ENCODE results near the gene C4A.
"Not testable (repeated sequence)": the region's sequence is repeated elsewhere in the genome, so short reads cannot be mapped to it uniquely, and the experiment has no call there.

Gene C4A

GRCh38 chr6:31981744-31982143 is at the start of gene C4A:
C4A (plus strand) TSS chr6:31982057; CDS start chr6:31982108, 51 bp downstream.
- not testable (repeated sequence) for DNase-seq (ENCODE audit: low spot score)

- DNase-seq (ENCODE audit: low spot score) = not testable (repeated sequence)
Measured at GRCh38 chr6:31932137-31932536, 49.7 kb upstream of the C4A start.

DNA sequence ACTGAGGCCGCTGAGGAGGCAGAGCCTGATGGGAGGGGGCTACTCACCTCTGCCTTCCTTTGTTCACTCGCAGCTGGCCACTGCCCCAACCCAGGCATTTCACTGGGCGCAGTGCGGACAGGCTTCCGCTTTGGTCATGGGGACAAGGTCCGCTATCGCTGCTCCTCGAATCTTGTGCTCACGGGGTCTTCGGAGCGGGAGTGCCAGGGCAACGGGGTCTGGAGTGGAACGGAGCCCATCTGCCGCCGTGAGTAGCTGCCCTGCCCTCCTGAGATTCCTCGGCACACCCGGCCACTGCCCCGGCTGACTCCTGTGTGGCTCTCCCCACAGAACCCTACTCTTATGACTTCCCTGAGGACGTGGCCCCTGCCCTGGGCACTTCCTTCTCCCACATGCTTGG is 48.3 kb upstream of the C4A start:
- DNase-seq (ENCODE audit: low spot score) = no peak

- no peak for DNase-seq (ENCODE audit: low spot score)
Measured at GRCh38 chr6:31935021-31935420, 46.8 kb upstream of the C4A start.

DNA sequence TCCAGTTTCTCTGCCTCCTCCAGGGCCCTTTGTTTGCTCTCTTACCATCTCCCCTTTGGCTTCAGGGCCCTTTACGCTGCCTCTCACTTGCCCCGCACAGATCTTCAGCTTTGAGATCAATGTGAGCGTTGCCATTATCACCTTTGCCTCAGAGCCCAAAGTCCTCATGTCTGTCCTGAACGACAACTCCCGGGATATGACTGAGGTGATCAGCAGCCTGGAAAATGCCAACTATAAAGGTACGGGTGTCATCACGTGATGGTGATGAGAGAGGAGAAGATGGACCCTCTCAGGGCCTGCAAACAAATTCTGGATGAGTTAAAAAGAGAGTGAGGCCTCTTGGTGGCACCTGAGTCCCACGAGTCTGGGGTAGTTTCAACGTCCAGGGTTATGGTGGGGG is 46.0 kb upstream of the C4A start:
- no peak for DNase-seq (ENCODE audit: low spot score)

DNA sequence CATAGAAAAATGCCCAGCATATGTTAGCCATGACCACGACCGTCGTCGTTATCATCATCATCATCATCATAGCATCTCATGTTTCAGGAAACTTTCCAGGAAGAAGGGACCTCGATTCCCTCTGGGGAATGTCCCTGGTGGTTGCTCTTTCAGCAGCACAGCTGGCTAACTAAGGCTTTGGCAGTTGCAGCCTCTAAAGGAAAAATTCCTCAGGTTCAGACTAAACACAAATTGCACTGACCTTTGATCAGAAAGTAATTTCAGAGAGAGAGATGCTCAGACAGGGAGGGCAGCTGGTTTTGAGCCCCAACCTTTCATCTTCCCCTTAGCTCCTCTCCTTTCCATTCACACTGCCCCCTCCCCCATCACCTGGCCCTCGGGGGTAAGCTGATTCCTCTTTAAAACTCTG is 41.6 kb upstream of the C4A start:
- no peak for DNase-seq (ENCODE audit: low spot score)

GRCh38 chr6:31943742-31944141 is 38.1 kb upstream of the C4A start:
- DNase-seq (ENCODE audit: low spot score) = no peak

GRCh38 chr6:31945154-31945506 is 36.7 kb upstream of the C4A start:
- DNase-seq (ENCODE audit: low spot score) = no peak

DNA sequence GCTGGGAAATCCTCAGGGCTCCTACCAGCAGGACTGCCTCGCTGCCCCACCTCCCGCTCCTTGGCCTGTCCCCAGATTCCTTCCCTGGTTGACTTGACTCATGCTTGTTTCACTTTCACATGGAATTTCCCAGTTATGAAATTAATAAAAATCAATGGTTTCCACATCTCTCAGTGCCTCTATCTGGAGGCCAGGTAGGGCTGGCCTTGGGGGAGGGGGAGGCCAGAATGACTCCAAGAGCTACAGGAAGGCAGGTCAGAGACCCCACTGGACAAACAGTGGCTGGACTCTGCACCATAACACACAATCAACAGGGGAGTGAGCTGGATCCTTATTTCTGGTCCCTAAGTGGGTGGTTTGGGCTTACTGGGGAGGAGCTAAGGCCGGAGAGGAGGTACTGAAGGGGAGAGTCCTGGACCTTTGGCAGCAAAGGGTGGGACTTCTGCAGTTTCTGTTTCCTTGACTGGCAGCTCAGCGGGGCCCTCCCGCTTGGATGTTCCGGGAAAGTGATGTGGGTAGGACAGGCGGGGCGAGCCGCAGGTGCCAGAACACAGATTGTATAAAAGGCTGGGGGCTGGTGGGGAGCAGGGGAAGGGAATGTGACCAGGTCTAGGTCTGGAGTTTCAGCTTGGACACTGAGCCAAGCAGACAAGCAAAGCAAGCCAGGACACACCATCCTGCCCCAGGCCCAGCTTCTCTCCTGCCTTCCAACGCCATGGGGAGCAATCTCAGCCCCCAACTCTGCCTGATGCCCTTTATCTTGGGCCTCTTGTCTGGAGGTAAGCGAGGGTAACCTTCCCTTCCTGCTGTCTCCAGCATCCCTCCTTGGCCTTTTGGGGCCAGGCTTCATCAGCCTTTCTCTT is 36.1 kb upstream of the C4A start, which contains the start of gene CFB:
TSS of gene CFB (plus strand) at position 589 of the 863 bp plus-strand sequence. CDS start at position 716, 127 bp downstream.
- DNase-seq (ENCODE audit: low spot score) = peak; percentile 58

- no peak for DNase-seq (ENCODE audit: low spot score)
Measured at GRCh38 chr6:31946370-31946885, 35.4 kb upstream of the C4A start.

GRCh38 chr6:31947070-31947675 is 34.7 kb upstream of the C4A start:
- DNase-seq (ENCODE audit: low spot score) = no peak

GRCh38 chr6:31947864-31948263 is 34.0 kb upstream of the C4A start:
- DNase-seq (ENCODE audit: low spot score) = no peak

DNA sequence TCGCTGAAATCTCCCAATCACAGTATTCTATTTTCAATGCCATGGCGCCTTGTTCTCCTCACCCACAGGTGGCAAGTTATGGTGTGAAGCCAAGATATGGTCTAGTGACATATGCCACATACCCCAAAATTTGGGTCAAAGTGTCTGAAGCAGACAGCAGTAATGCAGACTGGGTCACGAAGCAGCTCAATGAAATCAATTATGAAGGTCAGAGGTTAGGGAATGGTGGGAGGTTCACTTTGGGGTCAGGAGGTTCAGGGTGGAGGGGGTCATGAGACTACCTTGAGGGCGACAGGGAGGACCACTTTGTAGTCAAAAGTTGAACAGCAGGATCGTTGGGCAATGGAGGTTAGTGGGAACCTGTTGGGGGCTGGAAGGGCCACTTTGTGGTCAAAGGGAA is 33.6 kb upstream of the C4A start:
- no peak for DNase-seq (ENCODE audit: low spot score)

GRCh38 chr6:31948753-31949413 is 33.0 kb upstream of the C4A start:
- DNase-seq (ENCODE audit: low spot score) = no peak

- no peak for DNase-seq (ENCODE audit: low spot score)
Measured at GRCh38 chr6:31949926-31950548, 31.8 kb upstream of the C4A start.

DNA sequence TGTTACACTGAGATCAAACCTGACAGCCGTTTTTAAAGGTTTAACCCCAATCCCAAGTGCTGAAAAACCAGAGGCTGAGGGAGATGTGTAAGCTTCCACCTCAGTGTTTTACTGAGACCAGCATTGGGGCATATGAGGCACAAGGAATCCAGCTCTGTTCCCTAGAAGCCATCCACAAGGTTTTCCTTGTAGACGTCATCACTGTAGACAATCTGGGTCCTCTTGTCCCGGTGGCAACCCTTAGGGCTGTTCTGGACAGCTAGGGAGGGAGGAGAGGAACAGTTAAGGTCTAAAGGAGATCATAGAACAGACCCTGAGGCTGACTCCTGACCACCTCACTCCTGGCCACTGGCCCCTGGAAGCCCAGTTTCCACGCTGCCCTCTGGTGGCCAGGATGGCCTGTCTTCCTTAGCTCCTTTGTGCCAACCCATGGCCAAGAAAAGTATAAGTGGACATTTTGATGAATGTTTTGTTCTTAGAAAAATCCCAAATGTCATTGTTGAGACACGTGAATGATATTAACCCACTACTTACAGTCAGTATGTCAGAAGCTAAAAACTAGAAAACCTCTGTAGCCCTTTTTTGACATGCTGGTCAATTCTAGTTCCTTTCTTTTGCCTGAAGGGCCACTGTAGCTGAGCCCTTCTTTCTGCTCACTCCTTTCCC is 29.6 kb upstream of the C4A start:
- DNase-seq (ENCODE audit: low spot score) = no peak

- DNase-seq (ENCODE audit: low spot score) = no peak
Measured at GRCh38 chr6:31952890-31953289, 29.0 kb upstream of the C4A start.

GRCh38 chr6:31954511-31954910 is 27.3 kb upstream of the C4A start:
- no peak for DNase-seq (ENCODE audit: low spot score)

GRCh38 chr6:31956796-31957195 is 25.1 kb upstream of the C4A start:
- no peak for DNase-seq (ENCODE audit: low spot score)

GRCh38 chr6:31958412-31958740 is 23.5 kb upstream of the C4A start:
- DNase-seq (ENCODE audit: low spot score) = no peak

- DNase-seq (ENCODE audit: low spot score) = peak; percentile 98
Measured at GRCh38 chr6:31958741-31959739, 22.8 kb upstream of the C4A start, which contains the start of the genes NELFE and SKIC2. NELFE (minus strand) TSS chr6:31958971; CDS start chr6:31958446, 525 bp downstream. SKIC2 (plus strand) TSS chr6:31959175; CDS start chr6:31959193, 18 bp downstream.

Measured in LoVo (cell line).